Medulla oblongata (tissue), 1 donor: ENCODE results near the gene BCAR3.

Experiments used
- DNase-seq: peaks from one replicate; pipeline ENCODE4 v3.0.0-alpha.2; 2015; ENCODE audit errors: extremely low spot score

Gene BCAR3

DNA sequence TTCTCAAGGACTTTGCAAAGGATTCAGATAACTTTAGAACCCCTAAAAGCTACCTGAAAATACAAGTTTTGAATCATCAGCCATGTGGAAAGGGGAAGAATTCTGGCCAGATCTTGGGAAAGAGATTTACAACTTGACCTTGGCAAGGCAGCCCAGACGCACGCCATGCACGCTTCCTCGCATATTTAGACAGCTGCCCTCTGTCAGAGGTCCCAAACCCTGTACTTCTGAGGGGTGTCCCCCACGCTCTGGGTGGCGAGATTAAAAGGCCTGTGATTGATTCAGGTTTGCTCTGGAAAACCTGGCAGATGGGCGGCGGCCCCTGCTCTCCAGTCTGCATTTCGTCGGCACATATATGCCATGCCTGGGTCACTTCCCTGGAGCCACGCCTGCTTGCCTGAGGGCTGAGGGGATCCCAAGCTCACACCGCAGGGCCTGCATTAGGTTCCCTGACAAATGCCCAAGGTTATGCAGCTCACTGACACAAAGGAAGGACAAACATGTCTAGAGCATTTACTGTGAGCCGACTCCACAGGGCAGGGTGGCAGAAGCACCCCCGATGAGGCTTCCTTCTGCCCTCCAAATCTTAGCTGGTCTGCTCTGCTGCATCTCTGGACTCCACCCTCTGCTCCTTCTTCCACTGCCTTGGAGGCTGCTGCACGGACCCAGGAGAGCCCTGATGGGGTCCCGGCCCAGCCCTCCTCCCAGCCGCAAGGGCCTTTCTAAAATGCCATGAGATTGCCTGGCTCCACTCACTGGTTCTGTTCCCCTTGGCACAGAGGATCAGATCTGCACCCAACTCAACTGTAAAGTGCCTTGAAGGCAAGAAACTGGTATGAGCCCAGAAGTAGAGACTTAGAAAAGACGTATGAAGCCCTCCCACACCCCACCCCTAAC lies 103.9 kb downstream of the BCAR3 start:
- no peak for DNase-seq

DNA sequence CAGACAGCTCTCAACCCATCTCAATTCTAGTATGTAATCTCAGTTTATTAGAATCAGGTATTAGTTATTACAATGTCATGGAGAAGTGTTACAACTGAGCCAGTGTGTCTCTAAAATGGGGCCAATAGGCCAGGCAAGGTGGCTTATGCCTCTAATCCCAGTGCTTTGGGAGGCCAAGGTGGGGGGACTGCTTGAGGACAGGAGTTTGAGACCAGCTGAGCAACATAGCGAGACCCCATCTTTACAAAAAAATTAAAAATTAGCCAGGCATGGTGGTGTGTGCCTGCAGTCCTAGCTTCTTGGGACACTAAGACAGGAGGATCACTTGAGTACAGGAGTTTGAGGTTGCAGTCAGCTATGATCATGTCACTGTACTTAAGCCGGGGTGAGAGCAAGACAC lies 104.9 kb downstream of the BCAR3 start:
- DNase-seq: no peak

DNA sequence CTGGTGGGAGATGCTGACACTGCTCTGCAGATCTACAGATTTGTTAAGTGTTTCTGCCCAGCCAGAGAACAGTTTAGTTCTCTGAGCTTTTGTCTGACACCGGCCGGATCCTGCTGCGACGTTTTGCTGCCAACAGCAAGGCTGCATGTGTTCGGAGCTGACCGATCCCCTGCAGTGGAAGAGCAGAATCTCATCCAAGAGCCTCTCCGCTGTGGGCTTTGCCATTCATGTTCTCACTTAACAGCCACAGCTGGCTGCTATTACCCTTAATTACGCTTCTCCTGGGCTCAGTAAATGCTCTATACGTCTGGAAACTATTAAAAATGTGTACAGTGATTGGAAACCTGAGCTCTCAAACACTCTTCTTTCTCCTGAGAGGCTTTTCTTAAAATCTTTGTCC lies 105.3 kb downstream of the BCAR3 start:
- peak; percentile 74 for DNase-seq

DNA sequence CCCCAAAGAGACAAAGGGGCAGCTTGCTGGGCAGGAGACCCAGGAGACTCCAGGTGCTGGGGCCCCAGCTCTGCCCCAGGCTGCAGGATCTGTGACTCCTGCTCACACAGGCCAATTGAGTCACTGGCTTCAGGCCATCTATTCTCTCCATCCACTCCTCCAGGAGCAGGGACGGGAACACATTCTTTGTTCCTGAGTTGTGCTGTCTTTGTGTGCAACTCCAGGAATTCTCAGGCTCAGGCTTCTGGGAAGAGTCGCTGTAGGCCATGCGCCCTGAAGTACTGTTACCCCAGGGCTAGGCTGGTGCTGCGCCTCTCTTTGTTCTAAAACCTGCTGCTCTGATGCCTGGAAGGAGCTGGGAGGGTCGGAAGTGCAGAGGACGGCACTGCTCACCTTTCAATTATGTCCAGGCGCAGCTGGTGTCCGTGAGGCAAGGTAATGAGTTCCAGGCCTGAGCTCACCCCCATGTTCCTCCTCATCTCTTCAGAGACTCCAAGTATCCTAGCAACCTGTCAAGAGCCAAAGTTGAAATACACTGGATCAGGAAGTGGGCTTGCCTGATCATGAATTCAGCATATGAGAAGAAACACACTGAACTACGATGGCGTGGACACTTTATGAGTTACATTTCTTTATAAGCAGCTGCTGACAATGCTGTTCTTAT lies 105.9 kb downstream of the BCAR3 start:
- DNase-seq: no peak

DNA sequence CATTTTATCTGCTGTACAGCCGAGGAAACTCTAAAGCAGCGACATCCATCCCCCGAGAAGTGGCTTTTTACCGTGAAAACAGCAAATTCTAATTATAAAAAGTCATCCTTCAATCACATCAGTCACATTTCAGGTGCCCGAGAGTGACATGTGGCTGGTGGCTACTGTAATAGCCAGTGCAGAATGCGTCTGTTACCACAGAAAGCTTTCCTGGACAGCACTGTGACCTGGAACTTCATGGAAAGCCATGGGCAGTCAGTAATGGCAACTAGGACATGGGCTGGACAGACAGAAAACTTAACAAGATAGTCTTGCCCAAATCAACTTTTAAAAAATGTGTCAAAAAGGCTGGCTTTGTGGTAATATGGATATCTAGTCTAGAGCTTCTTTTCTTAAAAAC lies 106.6 kb downstream of the BCAR3 start:
- no peak for DNase-seq

DNA sequence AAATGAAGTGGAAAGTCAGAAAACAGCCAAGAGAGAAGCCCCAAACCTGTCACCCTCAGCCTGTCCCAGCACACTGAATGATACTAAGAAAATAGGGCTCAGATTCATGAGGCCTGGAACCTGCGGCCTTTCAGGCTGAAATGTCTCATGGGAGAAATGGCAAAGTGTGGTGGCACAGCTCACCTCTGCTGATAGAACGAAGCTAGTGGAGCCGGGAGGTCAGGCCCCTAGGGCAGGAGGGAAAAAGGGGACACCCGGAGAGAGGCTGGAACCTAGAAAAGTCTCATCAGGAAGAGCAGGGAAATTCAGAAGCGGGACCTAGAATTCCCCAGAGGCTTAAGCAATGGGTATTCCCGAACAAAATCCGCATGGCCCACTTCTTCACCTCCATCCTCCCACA lies 107.1 kb downstream of the BCAR3 start:
- no peak for DNase-seq

DNA sequence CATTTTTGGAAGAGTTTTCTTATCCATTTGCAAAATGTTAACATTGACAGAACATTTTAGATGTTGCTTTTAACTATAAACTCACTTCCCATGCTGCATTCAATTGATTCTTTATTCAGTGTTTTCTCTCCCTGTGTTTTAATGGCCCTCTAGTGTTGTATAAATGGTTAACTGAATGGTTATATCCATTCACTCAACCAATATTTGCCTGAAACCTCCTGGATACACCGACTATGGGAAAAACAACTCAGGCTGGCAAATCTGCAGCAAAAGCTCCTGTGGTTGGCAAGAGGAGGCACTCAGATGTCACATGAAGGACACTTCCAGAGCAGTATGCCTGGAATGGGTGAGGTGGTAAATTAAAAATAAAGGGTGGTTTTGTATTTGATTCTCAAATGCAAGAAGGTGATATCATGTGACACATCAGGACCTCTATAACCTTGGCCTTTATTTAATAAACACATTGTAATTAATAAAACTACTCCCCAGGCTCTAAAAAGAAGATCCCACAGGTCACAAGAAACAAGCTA lies 107.6 kb downstream of the BCAR3 start:
- DNase-seq: peak; percentile 31

DNA sequence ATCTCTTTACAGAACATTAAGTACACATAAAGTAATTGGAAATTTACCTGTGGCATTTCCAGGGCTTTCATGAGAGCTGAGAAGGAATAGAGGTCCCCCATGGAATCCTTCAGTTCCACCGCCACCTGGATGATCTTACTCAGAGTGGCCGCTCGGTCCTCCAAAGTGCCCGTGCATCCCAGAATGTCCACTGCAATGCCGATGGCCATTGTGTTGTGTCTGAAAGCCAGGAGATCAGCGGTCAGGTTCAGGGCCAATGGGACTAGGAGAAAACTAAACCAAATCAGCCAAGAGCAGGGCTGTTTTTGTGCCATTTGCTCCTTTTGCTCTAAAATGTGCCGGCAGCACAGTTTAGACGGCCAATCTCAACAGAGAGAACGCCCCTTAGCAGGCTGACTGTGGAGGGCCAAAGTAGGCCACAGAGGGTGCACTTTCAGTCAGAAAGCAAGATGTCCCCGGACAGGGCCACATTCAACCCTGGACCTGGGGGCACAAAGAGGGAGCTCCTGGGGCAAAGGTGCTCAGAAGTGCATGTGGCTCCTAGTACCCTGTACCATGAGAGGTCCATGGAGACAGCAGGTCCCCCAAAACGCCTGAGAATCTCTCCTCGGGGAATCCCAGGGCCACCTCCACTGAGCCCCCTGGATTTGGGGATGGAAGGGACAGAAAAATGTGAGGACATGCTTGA lies 109.9 kb downstream of the BCAR3 start:
- DNase-seq: no peak

DNA sequence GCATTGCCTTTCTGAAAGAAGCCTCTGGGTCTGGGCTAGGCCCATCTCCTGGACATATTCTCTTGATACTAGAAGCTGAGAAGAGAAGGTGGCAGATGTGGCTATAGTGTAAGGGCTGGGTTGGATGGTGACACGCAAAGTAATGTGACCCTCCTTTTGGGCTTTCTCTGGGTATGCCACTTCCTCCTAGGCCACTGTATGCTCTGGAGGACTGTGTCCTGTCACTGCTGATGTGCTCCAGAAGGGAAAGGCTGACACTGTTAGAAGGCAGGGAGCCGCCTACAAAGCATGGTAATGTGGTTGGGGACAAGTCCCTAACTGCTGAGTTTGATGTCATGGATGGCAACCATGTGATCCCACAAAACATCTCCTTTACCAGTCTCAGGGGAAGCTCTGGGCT lies 112.1 kb downstream of the BCAR3 start:
- no peak for DNase-seq

DNA sequence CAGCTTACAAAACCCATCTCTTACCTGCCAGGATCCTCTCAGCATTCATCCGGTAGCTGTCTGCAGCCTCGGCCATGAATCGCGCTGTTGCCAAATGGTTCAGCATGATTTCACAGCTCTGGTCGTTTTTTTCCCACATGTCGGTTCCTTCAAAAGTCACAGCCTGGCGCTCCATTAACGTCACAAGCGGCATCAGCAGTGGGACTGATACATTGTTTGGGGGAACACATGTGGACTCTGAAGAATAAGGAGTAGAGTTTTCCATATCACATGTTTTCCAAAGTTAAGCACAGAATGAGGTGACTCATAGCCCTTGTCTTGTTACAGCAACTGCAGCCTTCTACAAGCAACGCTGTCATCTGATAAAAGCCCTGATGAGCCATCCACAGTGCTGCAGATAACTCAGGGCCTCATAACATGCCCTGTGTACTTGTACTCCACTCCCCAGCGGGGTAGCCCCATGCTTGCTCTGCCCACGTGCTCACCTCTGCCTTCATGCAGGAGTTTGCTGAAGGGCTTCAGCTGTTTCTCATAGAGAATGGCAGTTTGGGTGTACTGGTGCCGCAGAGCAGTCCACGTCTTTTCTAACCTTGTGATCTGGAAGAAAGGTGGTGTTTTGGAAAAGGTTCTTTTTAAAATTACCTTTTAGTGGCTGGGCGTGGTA lies 114.2 kb downstream of the BCAR3 start:
- DNase-seq: no peak

DNA sequence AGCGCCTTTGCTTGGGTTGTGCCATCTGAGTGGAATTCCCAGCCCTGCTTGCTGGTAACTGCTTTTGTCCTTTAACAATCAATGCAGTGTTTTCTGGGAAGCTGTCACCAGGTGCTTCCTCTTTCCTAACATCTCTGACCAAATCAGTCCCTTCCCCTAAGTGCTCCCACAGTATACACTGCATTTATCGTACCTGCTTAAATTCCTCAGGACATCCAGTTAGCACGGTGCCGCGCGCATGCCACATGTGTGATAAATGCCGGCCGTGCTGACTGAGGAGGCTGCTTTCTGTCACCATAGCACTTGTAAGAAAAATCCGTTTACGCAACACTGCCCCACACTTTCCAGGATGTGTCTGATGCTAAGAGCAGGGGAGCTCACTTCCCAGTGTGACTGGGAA lies 115.4 kb downstream of the BCAR3 start:
- no peak for DNase-seq

DNA sequence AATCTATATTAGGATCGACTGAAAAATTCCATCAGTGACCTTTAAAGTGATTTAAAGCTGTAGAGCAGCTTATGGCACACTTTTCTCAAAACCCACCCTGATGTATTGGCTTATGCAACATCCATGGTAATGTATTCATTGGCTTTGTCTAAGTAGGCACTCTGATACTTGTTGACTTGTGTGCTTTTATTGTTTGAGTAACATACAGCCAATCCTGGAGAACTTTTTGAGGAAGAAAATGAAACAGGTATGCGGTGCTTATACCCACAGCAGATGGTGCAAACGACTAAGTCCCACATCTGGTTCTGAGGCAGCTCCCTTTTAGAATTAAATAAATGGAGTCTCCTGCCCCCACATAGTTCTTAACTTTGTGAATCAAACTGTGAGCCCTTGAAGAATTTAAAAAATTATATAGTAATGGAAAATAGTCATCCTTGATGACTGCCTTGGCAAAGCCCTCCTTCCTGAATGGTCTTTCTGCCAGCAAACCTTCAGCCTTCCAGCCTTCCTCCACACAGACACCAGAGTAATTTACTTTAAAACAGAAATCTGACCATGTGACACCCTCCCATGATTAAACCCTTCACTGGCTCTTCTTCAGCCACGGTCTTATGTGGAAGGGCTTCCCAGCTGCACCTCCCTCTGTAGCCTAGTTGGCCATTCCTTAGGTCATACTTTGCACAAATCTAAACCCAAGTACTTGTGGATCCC lies 116.0 kb downstream of the BCAR3 start:
- no peak for DNase-seq

DNA sequence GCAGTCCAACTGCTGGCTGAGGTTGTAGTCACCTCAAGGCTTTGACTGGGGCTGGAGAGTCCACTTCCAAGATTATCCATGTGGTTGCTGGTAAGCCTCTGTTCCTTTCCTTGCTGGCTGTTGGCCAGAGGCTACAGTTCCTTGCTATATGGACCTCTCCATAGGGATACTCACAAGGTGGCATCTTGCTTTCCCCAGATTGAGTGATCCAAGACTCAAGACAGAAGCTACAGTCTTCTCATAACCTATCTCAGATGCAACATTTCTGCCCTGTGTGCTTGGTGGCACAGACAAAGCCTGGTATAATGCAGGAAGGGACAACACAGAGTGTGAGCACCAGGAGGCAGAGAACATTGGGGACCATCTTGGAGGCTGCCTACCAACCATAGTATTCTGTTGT lies 121.9 kb downstream of the BCAR3 start:
- no peak for DNase-seq

DNA sequence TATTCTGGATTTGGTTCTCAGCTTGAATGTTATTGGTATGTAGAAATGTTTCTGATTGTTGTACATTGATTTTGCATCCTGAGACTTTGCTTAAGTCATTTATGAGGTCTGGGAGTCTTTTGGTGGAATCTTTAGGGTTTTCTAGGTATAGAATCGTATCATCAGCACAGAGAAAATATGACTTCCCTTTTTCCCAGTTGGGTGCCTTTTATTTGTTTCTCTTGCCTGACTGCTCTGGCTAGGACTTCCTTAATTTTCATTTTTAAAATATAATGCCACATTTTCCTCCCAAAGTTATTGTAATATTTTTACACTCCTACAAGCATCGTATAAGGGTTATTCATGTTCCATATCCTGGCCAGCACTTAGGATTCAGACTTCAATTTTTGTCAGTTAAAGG lies 122.6 kb downstream of the BCAR3 start:
- DNase-seq: no peak

DNA sequence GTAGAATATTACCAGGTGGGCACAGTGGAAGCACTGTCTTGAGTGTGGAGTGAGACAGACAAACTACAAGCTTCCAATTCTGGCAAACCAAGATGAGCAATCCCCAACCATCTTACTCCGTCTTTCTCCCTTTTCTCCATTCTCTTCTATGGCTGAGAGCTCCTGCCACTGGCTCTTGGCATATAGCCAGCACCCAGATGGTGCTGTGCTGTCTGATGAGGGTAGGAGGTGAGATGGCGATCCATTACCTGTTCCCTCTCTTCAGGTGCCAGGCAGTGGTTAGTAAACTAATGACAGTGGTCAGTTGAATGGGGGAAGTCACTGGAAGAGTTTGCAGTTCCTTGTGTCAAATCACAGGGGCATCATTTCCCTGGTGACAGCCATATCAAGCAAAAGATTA lies 125.3 kb downstream of the BCAR3 start:
- DNase-seq: no peak

DNA sequence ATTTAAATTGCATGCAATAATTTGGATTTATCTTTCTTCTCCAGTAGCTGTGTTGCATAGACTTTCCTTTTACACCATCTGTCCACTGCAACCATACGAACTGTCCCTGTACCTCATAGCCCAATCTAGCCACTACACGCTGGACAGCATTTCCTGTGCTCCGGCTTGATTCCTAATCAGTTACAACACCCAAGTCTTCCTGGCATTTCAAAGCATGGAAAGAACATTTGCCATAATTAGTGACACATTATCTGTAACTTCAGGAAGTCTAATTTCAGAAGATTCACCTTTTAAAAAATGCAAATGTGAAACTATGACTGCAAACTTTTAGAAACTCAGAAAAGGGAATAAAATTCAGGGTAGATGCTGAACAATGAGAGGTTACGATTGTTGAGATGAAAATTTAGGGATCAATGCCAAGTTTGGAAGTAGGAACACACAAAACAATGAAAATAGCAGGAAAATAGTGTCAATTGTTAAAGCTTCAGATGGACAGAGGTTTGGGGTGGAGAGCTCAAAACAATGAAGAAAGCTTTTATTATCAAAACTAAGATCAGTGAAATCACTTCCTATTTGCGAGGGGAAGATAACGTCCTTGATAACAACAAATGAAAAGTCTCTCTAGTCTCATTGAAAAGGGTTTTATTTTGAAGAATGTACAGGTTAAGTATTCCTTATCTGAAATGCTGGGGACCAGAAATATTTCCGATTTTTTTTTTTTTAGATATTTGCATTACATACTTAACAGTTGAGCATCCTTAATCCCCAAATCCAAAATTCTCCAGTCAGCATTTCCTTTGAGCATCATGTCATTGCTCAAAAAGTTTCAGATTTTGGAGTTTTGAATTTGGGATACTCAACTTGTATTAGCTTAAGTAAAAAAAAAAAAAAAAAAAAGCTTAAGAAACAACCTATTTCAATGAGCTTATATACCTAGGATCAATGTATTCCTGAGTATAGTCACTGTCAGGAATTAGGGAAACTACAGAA lies 126.5 kb downstream of the BCAR3 start:
- DNase-seq: no peak

DNA sequence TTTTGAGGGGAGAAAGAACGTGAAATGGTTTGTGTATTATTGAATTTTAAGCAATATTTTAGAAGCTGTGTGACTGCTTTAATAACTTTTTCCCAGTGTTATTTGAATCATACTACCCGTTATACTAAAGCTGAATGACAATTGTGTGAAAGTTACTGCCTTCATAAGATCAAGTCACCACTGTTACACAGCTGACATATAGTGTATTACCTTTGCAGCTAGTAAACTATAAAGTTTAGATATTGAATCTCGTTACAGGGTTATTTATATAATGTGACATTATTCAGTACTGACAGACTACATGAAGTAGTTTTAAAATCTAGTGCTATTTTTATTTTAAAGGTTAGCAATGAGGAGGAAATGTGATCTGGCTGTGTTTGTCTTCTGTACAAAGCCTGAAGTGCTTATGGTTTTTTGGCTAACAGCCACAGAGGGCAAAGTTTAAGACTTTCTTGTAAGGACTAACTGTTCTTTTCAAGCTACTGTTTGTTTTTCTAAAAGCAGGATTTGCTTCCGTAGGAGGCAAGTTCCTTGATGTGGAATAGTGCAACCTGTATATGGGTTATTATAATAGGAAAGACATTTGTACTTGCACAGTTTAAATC lies 127.6 kb downstream of the BCAR3 start:
- peak; percentile 23 for DNase-seq

DNA sequence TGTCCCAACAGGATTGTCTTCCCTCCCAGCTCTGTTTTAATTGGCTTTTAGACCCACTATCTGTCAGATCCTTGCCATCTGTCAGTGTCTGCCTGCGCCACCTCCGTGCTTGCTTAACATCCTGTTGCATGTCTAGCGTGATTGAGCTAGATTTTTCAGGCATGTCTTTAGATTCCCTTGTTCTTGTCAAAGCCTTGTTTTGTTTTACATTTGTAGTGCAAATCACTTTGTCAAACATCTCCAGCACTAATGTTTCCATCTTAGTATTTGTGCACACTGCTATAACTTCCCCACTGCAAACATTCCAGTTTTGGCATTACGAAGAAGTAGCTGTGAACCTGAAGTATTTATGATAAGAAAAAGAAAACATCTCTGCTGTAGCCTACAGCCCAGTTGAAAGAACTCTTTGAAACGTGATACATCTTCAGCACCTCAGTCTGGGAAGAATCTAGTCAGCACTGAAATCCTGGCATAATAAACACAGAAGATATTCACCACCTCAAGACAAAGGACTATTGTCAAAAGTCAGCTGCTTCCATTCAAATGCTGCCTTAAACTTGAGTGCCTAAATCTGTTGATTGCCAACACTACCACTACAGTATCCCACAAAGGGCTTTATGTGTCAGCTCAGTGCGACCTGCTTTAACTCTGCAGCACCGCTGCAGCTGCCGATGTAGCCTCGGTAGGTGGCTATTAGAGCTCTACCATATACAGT lies 128.7 kb downstream of the BCAR3 start:
- DNase-seq: peak; percentile 92

DNA sequence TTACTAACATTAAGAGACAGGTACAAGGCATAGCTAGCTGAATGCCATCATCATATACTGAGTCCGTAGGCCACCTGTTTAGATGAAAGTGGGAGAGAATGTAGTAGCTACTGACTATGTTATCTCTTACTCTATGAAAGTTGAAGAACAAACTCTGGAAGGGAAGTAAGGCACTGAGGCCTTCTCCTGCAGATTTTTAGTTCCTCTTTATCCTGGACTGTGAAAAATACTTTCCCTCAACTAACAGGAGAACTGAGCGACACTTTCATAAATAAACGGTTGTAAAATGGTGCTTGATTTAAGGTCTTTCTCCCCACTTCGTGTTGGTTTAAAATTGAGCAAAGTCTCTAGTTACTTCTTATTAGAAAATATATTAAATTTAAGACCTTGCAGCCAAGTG lies 131.8 kb downstream of the BCAR3 start:
- peak; percentile 18 for DNase-seq
